Activated T-helper 1 cell treated with anti-CD3 and anti-CD28 coated beads, Interleukin-2, amount 50 U/mL, for 16 hours (primary cell): Measurements from ENCODE around the gene CERK.
A peak's percentile ranks its signal among the peaks of the same experiment; 100 is the strongest.
"Not testable (repeated sequence)": the region's sequence is repeated elsewhere in the genome, so short reads cannot be mapped to it uniquely, and the experiment has no call there.

Source experiments
- DNase-seq, 2 donors: peaks; one replicate each; pipeline ENCODE4 v3.0.0-alpha.2; 2020; ENCODE audit warnings: low read depth in 1 of 2, low spot score in 1 of 2

CERK gene, protein sequence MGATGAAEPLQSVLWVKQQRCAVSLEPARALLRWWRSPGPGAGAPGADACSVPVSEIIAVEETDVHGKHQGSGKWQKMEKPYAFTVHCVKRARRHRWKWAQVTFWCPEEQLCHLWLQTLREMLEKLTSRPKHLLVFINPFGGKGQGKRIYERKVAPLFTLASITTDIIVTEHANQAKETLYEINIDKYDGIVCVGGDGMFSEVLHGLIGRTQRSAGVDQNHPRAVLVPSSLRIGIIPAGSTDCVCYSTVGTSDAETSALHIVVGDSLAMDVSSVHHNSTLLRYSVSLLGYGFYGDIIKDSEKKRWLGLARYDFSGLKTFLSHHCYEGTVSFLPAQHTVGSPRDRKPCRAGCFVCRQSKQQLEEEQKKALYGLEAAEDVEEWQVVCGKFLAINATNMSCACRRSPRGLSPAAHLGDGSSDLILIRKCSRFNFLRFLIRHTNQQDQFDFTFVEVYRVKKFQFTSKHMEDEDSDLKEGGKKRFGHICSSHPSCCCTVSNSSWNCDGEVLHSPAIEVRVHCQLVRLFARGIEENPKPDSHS

DNA sequence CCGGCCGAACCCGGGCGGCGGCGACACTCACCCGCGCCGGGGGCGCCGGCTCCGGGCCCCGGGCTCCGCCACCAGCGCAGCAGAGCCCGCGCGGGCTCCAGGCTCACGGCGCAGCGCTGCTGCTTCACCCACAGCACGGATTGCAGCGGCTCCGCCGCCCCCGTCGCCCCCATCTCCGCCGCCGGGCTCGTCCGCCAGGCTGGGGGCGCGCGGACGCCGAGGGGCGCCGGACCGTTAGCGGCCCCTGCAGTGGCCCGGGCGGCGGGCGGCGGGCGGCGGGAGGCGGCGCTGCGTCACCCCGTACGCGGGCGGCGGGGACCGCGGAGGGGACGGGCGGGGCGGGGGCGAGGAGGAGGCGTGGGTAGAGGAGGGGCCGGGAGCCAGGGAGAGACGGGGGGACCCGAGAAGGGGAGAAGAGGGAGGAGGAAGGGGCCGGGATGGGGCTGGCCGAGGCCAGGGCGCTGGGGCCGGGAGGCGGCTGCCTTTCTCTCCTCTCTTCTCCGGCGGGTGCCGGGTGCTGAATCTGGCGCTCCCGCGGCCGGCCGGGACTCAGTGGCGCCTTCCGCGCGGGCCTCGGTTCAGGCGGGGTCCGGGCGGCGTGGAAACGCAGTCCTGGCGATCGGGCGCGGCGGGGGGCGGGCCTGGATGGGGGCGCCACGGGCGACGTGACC is at the start of gene CERK:
CERK (minus strand) TSS at position 277 of the 671 bp plus-strand sequence; CDS start at position 173, 104 bp downstream.
- DNase-seq: peak; percentile 49 to 57

DNA sequence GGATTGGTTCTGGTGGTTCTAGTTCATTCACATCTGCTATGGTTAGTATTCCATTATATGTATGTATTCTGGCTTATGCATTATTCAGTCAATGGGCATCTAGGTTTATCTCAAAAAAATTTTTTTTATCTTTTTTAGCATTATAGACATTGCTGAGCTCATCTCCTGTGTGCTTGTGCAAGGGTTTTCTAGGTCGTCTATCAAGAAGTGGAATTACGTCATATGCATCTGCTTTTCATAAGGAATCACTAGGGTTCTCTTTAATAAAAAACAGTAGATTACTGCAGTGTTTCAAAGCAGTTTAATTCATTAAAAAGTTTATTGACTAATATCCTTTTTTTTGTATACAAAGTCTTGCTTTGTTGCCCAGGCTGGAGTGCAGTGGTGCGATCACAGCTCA is 45.7 kb upstream of the CERK start:
- DNase-seq: no peak

GRCh38 chr22:46782200-46782599 is 44.1 kb upstream of the CERK start:
- not testable (repeated sequence) for DNase-seq

DNA sequence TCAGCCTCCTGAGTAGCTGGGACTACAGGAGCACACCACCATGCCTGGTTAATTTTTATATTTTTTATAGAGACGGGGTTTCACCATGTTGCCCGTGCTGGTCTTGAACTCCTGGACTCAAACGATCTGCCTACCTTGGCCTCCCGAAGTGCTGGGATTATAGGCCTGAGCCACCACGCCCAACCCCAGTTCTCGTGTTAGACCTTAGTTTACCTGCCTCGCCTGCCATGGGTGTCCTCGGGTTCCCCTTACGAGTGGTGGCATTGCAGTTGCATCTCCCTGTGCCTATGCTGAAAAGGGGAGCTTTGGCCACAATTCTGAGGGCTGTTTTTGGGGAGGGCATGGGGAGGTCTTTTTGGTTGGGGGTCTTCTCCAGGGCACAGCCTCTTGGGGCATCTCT is 43.2 kb upstream of the CERK start:
- no peak for DNase-seq

- no peak for DNase-seq
Observed at GRCh38 chr22:46780453-46780852, 42.4 kb upstream of the CERK start.

DNA sequence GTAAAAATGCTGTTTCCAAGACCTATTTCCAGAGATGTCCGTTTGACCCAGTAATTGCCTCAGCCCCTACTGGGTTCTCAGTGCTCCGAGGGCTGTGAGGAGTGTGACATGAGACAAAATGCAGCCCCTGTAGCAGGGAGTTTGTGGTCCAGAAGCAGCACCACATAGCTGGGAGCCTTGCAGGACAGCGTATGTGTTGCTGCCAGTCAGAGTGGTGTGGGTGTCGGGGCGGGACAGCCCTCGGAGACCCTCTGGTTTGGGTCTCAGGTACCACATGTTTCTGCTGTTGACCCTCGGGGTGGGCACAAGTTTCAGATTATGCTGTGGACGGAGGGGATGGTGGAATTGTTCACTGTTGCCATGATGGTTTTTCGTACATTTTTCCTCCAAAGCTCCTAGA is 41.6 kb upstream of the CERK start:
- no peak for DNase-seq

GRCh38 chr22:46779023-46779422 is 41.0 kb upstream of the CERK start:
- DNase-seq: no peak

DNA sequence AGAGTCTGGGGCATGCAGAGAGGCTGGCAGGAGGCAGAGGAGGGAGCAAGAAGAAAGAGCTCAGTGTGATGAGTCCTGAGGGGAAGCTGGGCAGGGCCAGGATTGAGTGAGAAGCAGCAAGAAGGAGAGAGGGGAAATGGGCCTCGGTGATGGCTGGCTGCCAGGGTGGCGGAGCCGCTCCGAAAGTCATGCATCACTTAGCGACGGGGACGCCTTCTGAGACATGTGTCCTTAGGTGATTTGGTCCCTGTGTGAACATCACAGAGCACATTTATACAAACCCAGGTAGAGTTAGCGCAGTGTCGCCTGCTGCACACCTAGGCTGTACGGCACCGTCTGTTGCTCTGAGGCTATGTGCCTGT is 39.5 kb upstream of the CERK start:
- DNase-seq: no peak

DNA sequence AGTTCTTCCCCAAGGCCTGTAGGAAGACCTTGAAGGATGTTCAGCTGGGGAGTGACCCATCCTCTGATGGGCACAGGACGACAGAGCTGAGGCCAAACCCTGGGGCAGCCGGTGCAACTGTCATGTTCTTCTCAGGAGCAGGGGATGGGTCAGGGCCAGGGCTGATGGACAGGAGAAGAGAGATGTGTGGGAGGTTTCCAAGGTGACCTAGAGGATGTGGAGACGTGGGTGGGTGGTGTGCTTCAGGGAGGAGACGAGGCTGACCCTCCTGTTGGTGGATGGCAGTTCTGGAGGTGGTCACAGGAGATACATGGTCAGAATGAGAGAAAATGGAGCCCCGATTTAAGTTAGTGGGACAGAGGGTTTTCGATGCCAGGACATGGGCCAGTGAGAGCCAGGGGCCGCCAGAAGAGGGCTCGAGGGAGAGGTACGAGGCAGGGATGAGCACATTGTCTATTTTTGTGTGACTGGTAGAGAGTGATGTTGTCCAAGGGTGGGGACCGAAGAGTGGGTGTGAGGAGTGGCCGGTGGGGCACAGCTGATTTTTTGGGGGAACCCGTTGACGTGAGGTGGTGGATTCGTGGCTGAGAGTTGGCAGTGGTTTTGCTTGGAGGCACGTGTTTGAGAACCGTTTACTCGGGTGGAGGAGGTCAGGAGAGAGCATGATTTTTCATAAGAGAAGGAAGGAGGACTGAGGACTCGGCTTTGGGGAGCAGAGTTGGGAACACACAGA is 39.0 kb upstream of the CERK start:
- DNase-seq: no peak

DNA sequence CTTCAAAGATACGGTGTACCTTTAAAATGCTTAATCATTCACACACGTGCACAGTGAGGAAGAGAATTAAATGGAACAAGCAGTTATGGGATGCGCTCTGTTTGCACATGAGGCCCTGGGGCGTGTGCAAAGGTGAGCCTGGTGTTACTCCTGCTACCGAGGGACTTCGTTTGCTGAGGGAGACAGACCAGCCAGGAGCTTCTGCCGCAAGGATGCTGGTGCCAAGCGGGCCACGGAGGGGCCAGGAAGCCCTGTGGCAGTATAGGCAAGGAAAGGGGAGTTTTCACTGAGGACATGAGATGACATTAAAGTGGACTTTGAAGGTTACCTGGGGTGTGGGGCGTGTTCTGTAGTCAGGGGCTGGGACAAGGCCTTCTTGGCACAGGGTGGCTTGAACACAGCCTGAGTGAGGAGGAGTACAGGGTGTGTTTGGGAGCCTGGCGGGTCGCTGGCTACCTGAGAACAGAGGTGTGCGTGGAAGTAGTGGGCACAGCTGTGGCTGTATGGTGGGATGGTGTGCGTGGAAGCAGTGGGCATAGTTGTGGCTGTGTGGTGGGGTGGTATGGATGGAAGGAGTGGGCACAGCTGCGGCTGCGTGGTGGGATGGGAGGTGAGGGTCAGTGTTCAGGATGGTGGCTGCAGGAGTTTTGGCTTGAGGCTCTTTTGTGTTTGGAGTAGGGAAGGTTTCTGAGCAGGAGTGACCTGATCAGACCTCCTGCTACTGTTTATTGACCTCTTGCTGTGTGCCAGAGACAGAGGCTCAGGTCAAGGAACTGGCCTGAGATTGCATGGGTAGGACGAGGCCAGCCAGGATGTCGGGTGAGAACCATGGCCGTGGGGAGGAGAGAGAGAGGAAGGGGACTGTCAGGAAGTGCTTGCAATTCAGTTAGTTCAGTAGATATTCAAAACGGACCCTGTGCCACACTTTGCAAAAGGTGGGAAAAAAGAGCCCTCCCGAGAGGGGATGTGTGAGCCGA is 38.1 kb upstream of the CERK start:
- no peak for DNase-seq

GRCh38 chr22:46774980-46775849 is 37.2 kb upstream of the CERK start:
- DNase-seq: no peak

DNA sequence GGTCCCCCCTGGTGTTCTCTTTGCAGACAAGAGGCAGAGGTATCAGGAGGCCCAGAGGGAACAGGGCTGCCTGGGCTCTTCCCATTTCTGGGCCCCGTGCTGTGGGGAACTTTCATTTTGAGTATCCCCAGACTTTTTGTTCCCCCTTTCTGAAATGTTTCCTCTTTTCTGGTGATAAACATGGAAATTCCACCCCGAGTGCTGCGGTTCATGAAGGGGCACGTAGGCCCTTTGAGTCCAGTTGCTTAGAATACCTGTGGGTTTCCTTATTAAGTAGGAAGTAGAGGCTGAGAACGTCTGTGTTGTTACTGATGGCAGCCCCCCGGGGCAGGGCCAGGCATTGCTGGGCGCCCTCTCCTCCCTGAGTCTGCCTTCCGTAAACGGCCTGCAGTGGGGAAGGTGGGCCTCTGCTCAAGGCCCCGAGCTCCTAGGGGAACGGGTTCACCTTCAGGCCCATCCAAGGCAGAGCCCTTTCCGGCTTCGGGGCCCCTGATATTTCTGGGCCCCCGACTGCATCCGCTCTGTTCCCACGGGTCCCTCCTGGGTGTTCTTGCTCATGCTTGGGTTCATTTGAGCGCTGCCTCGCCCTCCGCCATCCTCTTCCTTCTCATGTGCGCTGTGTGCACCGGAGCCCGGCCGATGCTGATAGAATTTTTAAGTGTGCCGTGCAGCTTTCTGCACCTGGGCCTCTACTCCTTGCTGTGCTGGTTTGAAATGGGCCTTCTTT is 36.4 kb upstream of the CERK start:
- no peak for DNase-seq

DNA sequence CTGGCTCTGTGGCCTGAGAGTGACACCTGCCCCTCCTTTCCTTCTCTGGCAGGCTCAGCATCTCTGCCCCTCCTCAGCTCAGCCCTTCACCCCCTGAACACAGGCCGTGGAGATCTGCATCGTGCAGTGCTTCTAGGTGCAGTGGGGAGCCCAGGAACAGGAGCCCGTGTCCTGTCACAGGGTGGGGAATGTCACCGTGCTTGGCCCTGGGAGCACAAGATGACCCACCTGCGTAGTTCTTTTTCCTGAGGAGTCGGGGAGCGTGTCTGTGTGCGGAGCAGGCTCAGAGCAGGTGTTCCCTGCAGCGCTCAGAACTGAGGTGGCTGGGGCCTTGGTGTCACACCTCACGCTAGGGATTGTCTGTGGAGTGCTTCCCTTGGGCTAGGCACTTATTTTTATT is 35.0 kb upstream of the CERK start:
- no peak for DNase-seq

GRCh38 chr22:46770726-46771125 is 32.7 kb upstream of the CERK start:
- no peak for DNase-seq

GRCh38 chr22:46770151-46770641 is 32.1 kb upstream of the CERK start:
- no peak for DNase-seq

- DNase-seq: no peak
Observed at GRCh38 chr22:46769706-46770105, 31.7 kb upstream of the CERK start.

DNA sequence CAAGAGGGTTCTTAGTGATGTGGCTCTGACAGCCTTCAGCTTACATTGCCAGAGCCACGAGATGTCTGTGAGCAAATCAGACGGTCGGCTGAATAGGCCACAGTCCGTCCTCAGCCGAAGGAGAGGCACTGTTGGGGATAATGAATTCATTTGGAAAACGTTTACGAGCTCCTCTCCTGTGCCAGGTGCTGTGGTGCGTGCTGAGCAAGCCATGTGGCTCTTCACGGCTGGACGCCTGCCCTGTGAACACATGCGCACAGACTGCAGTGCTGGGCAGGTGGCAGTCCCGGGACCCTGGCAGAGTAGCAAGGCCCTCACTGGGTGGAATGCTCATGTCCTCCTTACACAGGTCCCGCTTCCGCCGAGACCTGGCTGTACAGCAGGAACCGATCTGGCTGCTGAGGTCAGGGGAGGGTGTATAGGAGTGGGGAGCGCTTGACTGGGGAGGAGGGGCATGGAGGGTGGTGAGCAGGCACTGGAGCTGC is 31.2 kb upstream of the CERK start:
- no peak for DNase-seq

- DNase-seq: no peak
Observed at GRCh38 chr22:46767249-46767985, 29.4 kb upstream of the CERK start.
